ENCODE measurements around the gene MACROD2. TPM values are rescaled to one million over a fixed set of nuclear protein-coding genes. Genes with fewer than 3 reads are reported as not detected.

MACROD2 gene
- total RNA-seq, 1 donor from 2014 or later: 0.40 TPM

DNA sequence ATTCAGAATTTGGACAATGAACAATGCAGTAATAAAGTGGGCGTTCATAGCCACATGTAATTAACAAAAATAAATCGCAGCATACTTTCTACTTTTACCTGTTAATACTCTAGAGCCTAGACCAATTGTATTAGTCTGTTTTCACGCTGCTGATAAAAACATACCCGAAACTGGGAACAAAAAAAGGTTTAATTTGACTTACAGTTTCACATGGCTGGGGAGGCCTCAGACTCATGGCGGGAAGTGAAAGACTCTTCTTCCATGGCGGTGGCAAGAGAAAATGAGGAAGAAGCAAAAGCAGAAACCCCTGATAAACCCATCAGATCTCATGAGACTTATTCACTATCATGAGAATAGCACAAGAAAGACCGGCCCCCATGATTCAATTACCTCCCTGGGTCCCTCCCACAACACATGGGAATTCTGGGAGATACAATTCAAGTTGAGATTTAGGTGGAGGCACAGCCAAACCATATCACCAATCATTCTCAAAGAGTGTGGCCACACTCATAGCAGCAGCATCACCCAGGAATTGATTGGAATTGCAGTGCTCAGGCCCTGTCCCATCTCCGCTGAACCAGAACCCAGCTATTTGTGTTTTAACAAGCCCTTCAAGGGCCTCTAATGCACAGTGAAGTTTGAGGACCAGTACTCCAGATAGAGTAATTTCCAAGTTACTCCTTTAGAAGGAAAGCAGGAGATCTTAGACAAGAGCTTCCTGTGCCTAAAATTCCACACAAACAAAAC lies 1927.9 kb downstream of the MACROD2 start:
- no peak for DNase-seq (ENCODE audit: low read depth in 2 of 2)

DNA sequence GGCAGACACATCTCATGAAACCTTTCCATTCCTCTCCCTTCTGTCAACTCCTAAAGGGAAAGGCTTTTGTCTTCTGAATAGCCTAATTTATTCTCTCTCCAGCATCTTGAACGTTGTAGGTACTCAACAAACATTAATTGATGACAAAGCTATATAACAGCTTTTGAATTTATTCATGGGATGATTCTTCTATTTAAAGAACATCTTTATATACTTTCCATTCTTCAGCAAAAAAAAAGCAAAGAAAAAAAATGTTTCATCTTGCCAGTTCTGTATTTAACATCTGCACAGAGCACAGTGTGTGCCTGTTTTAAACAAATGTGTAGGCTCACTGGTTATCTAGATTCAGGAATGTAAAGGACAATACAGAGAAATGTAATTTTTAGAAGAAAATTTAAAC lies 1929.2 kb downstream of the MACROD2 start:
- DNase-seq (ENCODE audit: low read depth in 2 of 2): no peak

DNA sequence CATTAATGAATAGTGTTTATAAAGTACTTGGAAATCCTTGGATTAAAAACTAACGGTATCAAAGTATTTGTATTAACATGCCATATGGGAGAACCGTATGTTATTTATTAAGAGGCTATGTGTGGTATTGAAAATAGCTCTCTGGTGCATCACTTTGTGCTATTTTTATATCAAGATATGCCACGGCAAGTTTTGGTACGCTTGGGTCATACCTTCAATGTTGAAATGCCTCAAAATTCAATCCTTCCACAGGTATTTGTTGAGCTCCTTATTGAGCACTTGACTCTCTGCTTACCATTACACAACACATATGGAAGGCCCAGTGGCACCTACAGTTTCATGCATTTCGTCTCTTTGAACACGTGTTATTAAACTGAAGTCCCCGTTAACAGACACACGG lies 1930.1 kb downstream of the MACROD2 start:
- DNase-seq (ENCODE audit: low read depth in 2 of 2): no peak

DNA sequence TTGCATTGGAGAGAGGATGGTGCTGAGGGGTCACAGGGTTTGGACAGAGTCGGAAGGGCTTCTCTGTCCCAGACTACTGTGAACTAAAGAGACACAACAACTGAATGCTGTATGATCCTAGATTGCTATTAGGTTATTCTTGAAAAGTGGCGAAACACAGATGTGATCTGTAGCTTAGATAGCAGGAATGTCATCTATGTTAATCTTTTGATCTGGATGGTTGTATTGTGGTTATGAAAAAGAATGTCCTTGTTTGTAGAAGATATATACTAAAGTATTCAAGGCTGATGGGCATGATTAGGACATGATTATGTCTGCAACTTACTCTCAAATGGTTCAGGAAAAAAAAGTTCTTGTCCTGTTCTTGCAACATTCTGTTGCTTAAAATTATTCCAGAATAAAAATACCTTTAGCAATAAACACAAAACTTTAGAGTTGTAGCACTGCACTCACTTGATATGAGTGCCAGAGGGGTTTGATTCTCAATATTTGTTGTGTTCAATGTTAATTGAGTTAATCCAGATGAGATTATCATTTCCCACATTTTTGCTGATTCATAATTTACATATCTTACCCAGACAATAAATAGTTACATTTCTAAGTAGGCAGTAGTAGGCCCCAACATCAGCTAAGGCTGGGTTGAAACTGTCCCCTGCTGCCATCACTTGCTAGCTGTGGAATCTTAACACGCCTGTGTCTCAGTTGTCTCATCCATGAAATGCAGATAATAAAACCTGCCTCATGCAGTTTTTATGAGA lies 1932.8 kb downstream of the MACROD2 start:
- DNase-seq (ENCODE audit: low read depth in 2 of 2): no peak

DNA sequence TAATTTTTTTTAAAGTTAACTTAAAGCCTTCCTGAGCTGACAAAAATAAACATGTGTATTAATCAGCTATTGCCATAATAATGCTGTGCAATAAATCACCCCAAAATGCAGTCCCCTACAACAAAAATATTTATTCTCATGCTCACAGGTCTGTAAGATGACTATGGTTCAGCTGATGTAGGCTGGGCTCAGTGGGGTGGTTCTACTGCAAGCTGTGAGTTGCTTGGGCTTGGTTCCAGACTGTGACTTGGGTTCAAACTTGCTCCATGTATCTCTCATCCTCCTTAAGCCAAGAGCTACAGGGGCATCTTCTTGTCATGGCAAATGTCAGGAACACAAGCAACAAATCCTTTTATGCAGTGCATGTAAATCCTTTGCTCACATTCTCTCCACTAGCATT lies 1933.6 kb downstream of the MACROD2 start:
- no peak for DNase-seq (ENCODE audit: low read depth in 2 of 2)

GRCh38 chr20:15930311-15931305 lies 1935.3 kb downstream of the MACROD2 start:
- DNase-seq (ENCODE audit: low read depth in 2 of 2): peak in 1 of 2 donors; percentile 77

GRCh38 chr20:15931897-15932296 lies 1936.6 kb downstream of the MACROD2 start:
- DNase-seq (ENCODE audit: low read depth in 2 of 2): no peak

- DNase-seq (ENCODE audit: low read depth in 2 of 2): no peak
These were observed 1941.9 kb downstream of the MACROD2 start for GRCh38 chr20:15937179-15937578.

DNA sequence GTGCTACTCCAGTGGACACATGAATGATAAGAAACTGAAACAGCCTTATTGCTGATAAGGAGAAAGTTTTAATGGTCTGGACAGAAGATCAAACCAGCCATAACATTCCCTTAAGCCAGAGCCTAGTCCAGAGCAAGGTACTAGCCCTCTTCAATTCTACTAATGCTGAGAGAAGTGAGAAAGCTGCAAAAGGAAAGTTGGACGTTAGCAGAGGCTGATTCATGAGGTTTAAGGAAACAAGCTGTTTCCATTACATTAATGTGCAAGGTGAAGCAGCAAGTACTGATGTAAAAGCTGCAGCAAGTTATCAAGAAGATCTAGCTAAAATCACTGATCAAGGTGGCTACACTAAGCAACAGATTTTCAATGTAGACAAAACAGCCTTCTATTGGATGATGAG lies 1943.5 kb downstream of the MACROD2 start:
- no peak for DNase-seq (ENCODE audit: low read depth in 2 of 2)

- DNase-seq (ENCODE audit: low read depth in 2 of 2): no peak
These were observed 1944.8 kb downstream of the MACROD2 start for GRCh38 chr20:15940127-15940526.

GRCh38 chr20:15942130-15942529 lies 1946.8 kb downstream of the MACROD2 start:
- DNase-seq (ENCODE audit: low read depth in 2 of 2): peak in 1 of 2 donors; percentile 4

DNA sequence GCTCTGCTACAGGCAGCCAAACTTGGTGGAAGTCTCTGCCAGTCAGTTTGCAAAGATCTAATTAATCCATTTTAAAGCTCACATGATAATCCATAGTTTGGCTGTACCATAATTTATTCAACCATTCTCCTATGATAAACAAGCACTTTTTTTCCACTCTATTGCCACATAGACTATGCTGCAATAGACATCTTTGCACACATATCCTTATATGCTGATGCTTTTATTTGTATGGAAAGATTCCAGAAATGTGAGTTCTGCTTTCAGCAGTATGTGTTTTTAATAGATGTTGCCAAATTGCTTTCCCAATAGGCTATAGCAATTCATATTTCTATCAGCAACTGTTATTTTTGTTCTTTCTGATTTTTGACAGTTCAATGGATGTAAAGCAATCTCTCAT lies 1950.0 kb downstream of the MACROD2 start:
- DNase-seq (ENCODE audit: low read depth in 2 of 2): no peak

- no peak for DNase-seq (ENCODE audit: low read depth in 2 of 2)
These were observed 1954.1 kb downstream of the MACROD2 start for GRCh38 chr20:15949391-15949790.

- no peak for DNase-seq (ENCODE audit: low read depth in 2 of 2)
These were observed 1956.3 kb downstream of the MACROD2 start for GRCh38 chr20:15951658-15952057.

DNA sequence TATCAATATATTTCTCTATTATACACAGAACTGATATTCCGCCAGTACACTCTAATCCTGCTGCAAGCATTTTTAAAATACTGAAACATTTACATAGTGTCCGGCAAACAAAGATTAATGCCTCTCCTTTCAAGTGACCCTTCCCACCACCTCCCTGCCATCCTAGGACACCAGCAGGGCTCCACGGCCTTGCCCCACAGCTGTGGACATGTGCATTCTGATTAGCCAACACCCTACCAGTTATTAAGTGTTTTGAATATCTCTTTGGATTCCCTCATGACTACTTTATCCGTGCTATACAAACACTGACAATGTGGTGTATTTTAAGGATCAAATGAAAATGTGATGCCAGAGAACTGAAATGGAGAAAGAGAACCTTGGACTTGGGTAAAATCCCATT lies 1962.8 kb downstream of the MACROD2 start:
- DNase-seq (ENCODE audit: low read depth in 2 of 2): no peak

DNA sequence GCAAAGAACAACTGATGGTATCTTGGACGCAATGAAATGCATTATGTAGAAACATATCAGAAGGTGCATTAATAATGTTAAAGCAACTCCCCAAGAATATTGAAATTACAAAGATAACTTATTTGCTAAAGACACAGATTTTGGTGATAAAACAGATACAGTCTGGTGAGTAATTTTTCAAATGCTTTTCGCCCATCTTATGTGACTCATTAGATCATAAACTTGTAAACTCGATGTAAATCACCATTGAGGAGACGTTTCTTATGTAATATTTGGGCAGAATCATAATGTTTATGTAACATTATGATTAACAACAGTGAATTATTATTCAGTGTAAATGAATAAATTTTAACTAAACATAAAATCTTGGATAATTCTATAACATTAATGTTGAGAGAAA lies 1969.8 kb downstream of the MACROD2 start:
- no peak for DNase-seq (ENCODE audit: low read depth in 2 of 2)

DNA sequence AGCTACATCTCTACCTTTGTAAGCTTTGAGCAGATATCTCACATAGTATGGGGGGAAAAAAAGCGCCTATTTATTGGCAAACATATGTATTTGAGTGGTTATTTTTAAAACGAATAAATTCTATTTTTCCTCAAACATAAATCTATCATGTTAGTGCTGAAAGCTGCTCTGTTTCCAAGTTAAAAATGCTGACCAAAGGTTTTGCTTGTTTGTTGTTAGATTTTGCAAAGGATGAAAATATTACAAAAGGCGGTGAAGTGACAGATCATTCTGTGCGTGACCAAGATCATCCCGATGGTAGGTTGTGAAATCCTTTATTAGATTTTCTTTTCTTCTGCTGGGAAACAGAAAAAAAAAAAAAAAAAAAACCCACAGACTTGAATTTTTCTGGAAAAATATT lies 1972.0 kb downstream of the MACROD2 start:
- DNase-seq (ENCODE audit: low read depth in 2 of 2): no peak

DNA sequence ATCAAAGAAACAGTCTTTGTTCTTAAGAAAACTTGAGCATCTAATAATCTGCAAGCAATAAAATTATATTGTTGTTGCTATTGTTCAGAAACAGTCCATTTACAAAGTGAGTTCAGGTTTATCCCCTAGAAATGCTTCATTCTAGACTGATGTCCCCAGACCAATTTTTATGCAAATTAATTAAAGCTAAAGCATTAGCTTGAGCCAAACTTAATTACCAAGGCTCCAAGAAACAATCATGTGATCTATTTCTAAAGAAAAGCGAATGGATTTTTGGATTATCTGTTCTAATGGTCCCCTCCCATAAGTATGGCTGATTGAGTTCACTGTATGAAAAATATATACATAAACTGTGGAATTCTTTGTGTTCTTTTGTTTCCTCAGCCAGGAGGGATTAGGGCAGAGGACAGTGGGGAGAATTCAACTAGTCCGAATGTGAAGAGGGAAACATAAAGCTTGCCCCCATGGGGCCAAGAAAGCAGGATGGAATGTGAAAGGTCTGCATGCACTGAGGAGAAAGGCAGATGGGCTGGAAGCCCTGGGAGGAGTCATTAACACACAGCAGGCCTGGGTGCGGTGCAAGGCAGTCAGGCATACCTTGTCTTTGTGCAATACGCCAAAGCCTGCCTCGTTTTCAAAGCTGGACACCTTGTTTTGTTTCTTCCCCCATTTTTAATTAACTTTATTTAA lies 1980.9 kb downstream of the MACROD2 start:
- DNase-seq (ENCODE audit: low read depth in 2 of 2): no peak

- no peak for DNase-seq (ENCODE audit: low read depth in 2 of 2)
These were observed 1981.7 kb downstream of the MACROD2 start for GRCh38 chr20:15977026-15977425.

DNA sequence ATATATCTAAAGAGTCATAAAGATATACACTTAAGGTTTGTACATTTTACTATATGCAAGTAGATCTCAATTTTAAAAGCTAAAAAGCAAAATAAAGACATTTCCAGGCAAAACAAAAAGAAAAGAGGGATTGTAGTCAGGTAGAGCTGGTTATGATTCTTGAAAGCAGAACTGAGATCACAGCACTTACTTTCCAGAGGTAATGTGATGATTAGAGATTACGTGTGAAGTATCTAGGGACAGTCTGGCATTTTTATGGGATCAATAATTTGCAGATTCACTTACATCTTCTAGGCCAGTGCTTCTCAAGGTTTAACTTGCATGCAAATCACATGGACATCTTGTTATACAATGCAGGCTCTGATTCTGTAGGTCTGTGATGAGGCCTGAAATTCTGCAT lies 1982.4 kb downstream of the MACROD2 start:
- DNase-seq (ENCODE audit: low read depth in 2 of 2): no peak

Data from lung microvascular endothelial cell (primary cell).